Fibroblast of skin of scalp (primary cell): ENCODE results near the gene RENBP.

Source experiments
- DNase-seq: peaks from one replicate; pipeline ENCODE4 v3.0.0-alpha.2; 2013

Gene RENBP

GRCh38 chrX:153885968-153886903 is 58.2 kb downstream of the RENBP start, which contains the start of gene L1CAM:
TSS of gene L1CAM (minus strand) at chrX:153886173. CDS start at chrX:153875836, 10,337 bp downstream.
- no peak for DNase-seq
